GM12878 (cell line): ENCODE results near the gene TJAP1. TPM values are rescaled to one million over a fixed set of nuclear protein-coding genes. Genes with fewer than 3 reads are reported as not detected.
"Not testable (repeated sequence)": the region's sequence is repeated elsewhere in the genome, so short reads cannot be mapped to it uniquely, and the experiment has no call there.

Experiments used
- ATAC-seq: fragments of 200-7000 bp; cut with Tn5 transposase; 3 replicates; pipeline ENCODE4 v1.9.1; 2020; ENCODE audit warnings: mild to moderate bottlenecking, moderate library complexity
- BruUV-seq: library from RNA; stranded (reverse); fragments of 400-500 nt; replicated peaks from 2 replicates; lab custom pipeline; 2021; lab: Mats Ljungman, UMichigan
- CTCF ChIA-PET: fragments of 300-600 bp; sonication (Branson Sonifier 250); formaldehyde crosslinking; extraction: SDS; loops from one replicate; lab custom pipeline; 2021; ENCODE audit warnings: inconsistent platforms; lab: Yijun Ruan, JAX
- POLR2A ChIA-PET: fragments of 350-600 bp; formaldehyde crosslinking; extraction: SDS; loops from one replicate; lab custom pipeline; 2021; ENCODE audit warnings: inconsistent platforms; lab: Charles Lee
- RAD21 ChIA-PET: fragments of 300-600 bp; sonication (Branson Sonifier 250); formaldehyde crosslinking; loops from one replicate; lab custom pipeline; 2023; ENCODE audit warnings: antibody characterized with exemption; ENCODE audit not compliant: unreplicated experiment; lab: Charles Lee
- SMC1A ChIA-PET: fragments of 300-600 bp; sonication (Branson Sonifier 250); formaldehyde crosslinking; loops from one replicate; lab custom pipeline; 2023; ENCODE audit not compliant: unreplicated experiment, uncharacterized antibody; lab: Charles Lee
- DNase-seq: peaks from one replicate; pipeline ENCODE4 v3.0.0-alpha.2; 2011; ENCODE audit warnings: low read depth, low spot score
- FAIRE-seq: peaks from 3 replicates; lab custom pipeline; 2011; peaks lifted over from hg19 to GRCh38; lab: Jason Lieb, UNC
- H2AFZ ChIP-seq: 2 replicates; pipeline ENCODE4 v1.6.0; 2011; ENCODE audit warnings: low read depth, low read length, control low read depth; ENCODE audit not compliant: control insufficient read depth
- H3K27ac ChIP-seq: 2 replicates; pipeline ENCODE4 v1.5.1; 2011; ENCODE audit warnings: control low read depth; ENCODE audit not compliant: control insufficient read depth, insufficient read depth
- H3K27me3 ChIP-seq, 2 experiments: replicated peaks in 1 of 2; 2 replicates each; pipeline versions ENCODE4 v1.6.0 to v1.6.1; 2011; ENCODE audit warnings: low read length in 1 of 2; ENCODE audit not compliant: control insufficient read depth in 2 of 2, insufficient read depth in 2 of 2
- H3K36me3 ChIP-seq, 2 experiments: 2 replicates each; pipeline ENCODE4 v1.5.1; 2011; ENCODE audit warnings: low read length in 1 of 2; ENCODE audit not compliant: control insufficient read depth in 2 of 2, insufficient read depth in 2 of 2
- H3K4me1 ChIP-seq: 2 replicates; pipeline ENCODE4 v1.6.1; 2011; ENCODE audit warnings: mild to moderate bottlenecking, low read length, moderate library complexity, mixed read lengths; ENCODE audit not compliant: control insufficient read depth, insufficient read depth
- H3K4me2 ChIP-seq: 2 replicates; pipeline ENCODE4 v1.6.0; 2011; ENCODE audit warnings: control low read depth; ENCODE audit not compliant: control insufficient read depth, insufficient read depth
- H3K4me3 ChIP-seq: fragments of 200-600 bp; sonication (generic); 2 replicates; pipeline ENCODE4 v1.5.1; 2016
- H3K79me2 ChIP-seq: 2 replicates; pipeline ENCODE4 v1.6.0; 2011; ENCODE audit warnings: low read length; ENCODE audit not compliant: control insufficient read depth, insufficient read depth
- H3K9ac ChIP-seq: 2 replicates; pipeline ENCODE4 v1.8.0; 2011; ENCODE audit warnings: low read length, control low read depth, mixed read lengths; ENCODE audit not compliant: control insufficient read depth, insufficient read depth
- H3K9me3 ChIP-seq: replicated peaks from 3 replicates; pipeline ENCODE4 v1.5.1; 2011; ENCODE audit warnings: mild to moderate bottlenecking, low read length; ENCODE audit not compliant: control insufficient read depth, insufficient read depth
- H4K20me1 ChIP-seq: 2 replicates; pipeline ENCODE4 v1.6.0; 2011; ENCODE audit not compliant: control insufficient read depth, insufficient read depth
- CREM ChIP-seq: IDR thresholded peaks from 2 replicates; pipeline ENCODE4 v1.6.1; 2014; ENCODE audit warnings: antibody characterized with exemption, low read depth
- EZH2 ChIP-seq: IDR thresholded peaks from 2 replicates; pipeline ENCODE4 v1.6.1; 2012; ENCODE audit warnings: low read depth, mild to moderate bottlenecking, control low read depth, inconsistent platforms, low read length, borderline replicate concordance; ENCODE audit not compliant: control insufficient read depth
- MTA2 ChIP-seq: fragments of 450-650 bp; IDR thresholded peaks from 2 replicates; pipeline ENCODE4 v1.6.1; 2016; ENCODE audit warnings: low read depth, mild to moderate bottlenecking, moderate library complexity
- NR2C1 ChIP-seq: fragments of 450-650 bp; IDR thresholded peaks from 2 replicates; pipeline ENCODE4 v1.6.1; 2017; ENCODE audit warnings: antibody characterized with exemption, mild to moderate bottlenecking, moderate library complexity
- PBX3 ChIP-seq: IDR thresholded peaks from 2 replicates; pipeline ENCODE4 v1.6.1; 2011; ENCODE audit warnings: mild to moderate bottlenecking, low read depth, low read length, moderate library complexity; ENCODE audit not compliant: insufficient replicate concordance
- SIN3A ChIP-seq: IDR thresholded peaks from 2 replicates; pipeline ENCODE4 v1.6.1; 2012; ENCODE audit warnings: low read depth, low read length, improper control_type of control experiment
- SMAD5 ChIP-seq: IDR thresholded peaks from 2 replicates; pipeline ENCODE4 v1.6.1; 2016; ENCODE audit warnings: antibody characterized with exemption, low read depth
- WGBS: methylation state at CpG from one replicate; pipeline ENCODE4 v1.1.6; 2016; ENCODE audit warnings: low lambda C conversion rate; ENCODE audit not compliant: insufficient replicate concordance, insufficient coverage; ENCODE audit errors: missing lambda C conversion rate; 5-methylcytosine and 5-hydroxymethylcytosine counted together
- in situ Hi-C: fragments of 300-500 bp; cut with MboI; formaldehyde crosslinking; loops from 9 replicates; pipeline ENCODE4 v1.14.3; 2018; ENCODE audit warnings: mixed read lengths
- intact Hi-C: fragments of 100-400 bp; cut with micrococcal nuclease; formaldehyde crosslinking; loops from one replicate; pipeline ENCODE4 v1.14.2; 2022; ENCODE audit not compliant: unreplicated experiment
- polyA plus RNA-seq, 11 experiments: library from polyadenylated mRNA; depleted of rRNA in 4 of 11; unstranded in 6 of 11; stranded (reverse) in 5 of 11; fragments of >200 nt; fragmentation: Nextera tagmentation in 4 of 11; fragmentation: Illumina TruSeq in 1 of 11; extraction: Ambion mirVana in 4 of 11; extraction: Trizol in 1 of 11; gene quantifications; 1 replicate in 1 of 11; 2 replicates in 10 of 11; pipeline versions ENCODE4 v1.2.1 to v1.2.3, GENCODE V29; 2011 to 2016; ENCODE audit warnings: inconsistent platforms in 2 of 11, missing spikeins in 2 of 11, low read depth in 1 of 11
- total RNA-seq, 4 experiments: library from RNA; depleted of rRNA in 3 of 4; stranded (reverse); fragments of >200 nt in 3 of 4; fragmentation: Illumina TruSeq in 1 of 4; extraction: Trizol in 1 of 4; gene quantifications; 2 replicates each; pipeline versions ENCODE4 v1.2.1 to v1.2.3, GENCODE V29; 2013 to 2021
- TF ChIP-seq, protein P1 (sequence below): fragments of 450-650 bp; IDR thresholded peaks from 2 replicates; pipeline ENCODE4 v1.6.1; 2017; ENCODE audit warnings: mild to moderate bottlenecking, moderate library complexity

Gene TJAP1
- total and polyA plus RNA-seq, 10 of the 15 experiments (the other 5 are each of a cell fraction or from before 2014, with no cell fraction given): 0.11 to 22.6 (median 12.8) TPM

GRCh38 chr6:43465948-43466347, 11.4 kb upstream of the TJAP1 start:
- DNase-seq (no peak), ATAC-seq (peak; percentile 46), FAIRE-seq (no peak)
- ChIA-PET RAD21 (interaction anchor here (0.6 kb wide), 1 partner anchor 117 kb away, joined by 3 read pairs; no protein-coding TSS in a partner anchor), SMC1A (no interaction called here), CTCF (no interaction called here), POLR2A (interaction anchor here (1.0 to 1.3 kb wide), 2 partner anchors 11 to 14 kb away, joined by 3 read pairs; partner anchors contain the start of gene DLK2)
- intact Hi-C loops: no loop called here
- no peak overlapping the region for H3K4me2 ChIP-seq
- 5% methylated on average over 2 of the region's 2 CpGs for WGBS
- H3K27ac ChIP-seq: no peak overlapping the region
- no peaks in the 10 kb centered on the region; a peak in 1 of 4 replicates for H3K27me3 ChIP-seq
- H3K36me3 ChIP-seq: no peaks in the 10 kb centered on the region
- H2AFZ ChIP-seq: no peak overlapping the region
- H3K4me3 ChIP-seq: no peak overlapping the region
- TF ChIP-seq SIN3A (no peak), EZH2 (no peak), CREM (no peak), SMAD5 (no peak), NR2C1 (no peak), PBX3 (no peak), MTA2 (no peak)
- TF ChIP-seq, protein P1, sequence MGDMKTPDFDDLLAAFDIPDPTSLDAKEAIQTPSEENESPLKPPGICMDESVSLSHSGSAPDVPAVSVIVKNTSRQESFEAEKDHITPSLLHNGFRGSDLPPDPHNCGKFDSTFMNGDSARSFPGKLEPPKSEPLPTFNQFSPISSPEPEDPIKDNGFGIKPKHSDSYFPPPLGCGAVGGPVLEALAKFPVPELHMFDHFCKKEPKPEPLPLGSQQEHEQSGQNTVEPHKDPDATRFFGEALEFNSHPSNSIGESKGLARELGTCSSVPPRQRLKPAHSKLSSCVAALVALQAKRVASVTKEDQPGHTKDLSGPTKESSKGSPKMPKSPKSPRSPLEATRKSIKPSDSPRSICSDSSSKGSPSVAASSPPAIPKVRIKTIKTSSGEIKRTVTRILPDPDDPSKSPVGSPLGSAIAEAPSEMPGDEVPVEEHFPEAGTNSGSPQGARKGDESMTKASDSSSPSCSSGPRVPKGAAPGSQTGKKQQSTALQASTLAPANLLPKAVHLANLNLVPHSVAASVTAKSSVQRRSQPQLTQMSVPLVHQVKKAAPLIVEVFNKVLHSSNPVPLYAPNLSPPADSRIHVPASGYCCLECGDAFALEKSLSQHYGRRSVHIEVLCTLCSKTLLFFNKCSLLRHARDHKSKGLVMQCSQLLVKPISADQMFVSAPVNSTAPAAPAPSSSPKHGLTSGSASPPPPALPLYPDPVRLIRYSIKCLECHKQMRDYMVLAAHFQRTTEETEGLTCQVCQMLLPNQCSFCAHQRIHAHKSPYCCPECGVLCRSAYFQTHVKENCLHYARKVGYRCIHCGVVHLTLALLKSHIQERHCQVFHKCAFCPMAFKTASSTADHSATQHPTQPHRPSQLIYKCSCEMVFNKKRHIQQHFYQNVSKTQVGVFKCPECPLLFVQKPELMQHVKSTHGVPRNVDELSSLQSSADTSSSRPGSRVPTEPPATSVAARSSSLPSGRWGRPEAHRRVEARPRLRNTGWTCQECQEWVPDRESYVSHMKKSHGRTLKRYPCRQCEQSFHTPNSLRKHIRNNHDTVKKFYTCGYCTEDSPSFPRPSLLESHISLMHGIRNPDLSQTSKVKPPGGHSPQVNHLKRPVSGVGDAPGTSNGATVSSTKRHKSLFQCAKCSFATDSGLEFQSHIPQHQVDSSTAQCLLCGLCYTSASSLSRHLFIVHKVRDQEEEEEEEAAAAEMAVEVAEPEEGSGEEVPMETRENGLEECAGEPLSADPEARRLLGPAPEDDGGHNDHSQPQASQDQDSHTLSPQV: no peak
- H3K4me1 ChIP-seq: no peaks in the 10 kb centered on the region
- no peak overlapping the region for H3K9ac ChIP-seq
- in situ Hi-C loops: no loop called here
- no peaks in the 10 kb centered on the region for H3K9me3 ChIP-seq
- no peaks in the 10 kb centered on the region for H4K20me1 ChIP-seq
- no TSS peak for BruUV-seq
- H3K79me2 ChIP-seq: no peaks in the 10 kb centered on the region

DNA sequence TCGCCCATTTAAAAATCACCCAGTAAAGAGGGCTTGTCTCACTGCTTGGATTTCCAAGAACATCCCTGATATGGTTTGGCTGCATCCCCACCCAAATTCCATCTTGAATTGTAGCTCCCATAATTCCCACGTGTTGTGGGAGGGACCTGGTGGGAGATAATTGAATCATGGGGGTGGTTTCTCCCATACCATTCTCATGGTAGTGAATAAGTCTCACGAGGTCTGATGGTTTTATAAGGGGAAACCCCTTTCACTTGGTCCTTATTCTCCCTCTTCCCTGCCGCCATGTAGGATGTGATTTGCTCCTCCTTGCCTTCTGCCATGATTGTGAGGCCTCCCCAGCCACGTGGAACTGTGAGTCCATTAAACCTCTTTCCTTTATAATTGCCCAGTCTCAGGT, 10.1 kb upstream of the TJAP1 start:
- H2AFZ ChIP-seq, H3K9me3 ChIP-seq, H3K9ac ChIP-seq, BruUV-seq, H3K79me2 ChIP-seq, H3K36me3 ChIP-seq, DNase-seq, CTCF ChIA-PET, H3K27ac ChIP-seq, ATAC-seq, H3K4me2 ChIP-seq, intact Hi-C loops, FAIRE-seq, H3K4me3 ChIP-seq, H4K20me1 ChIP-seq, H3K4me1 ChIP-seq, in situ Hi-C loops, H3K27me3 ChIP-seq: not testable (repeated sequence)
- 21% methylated on average over 5 of the region's 5 CpGs for WGBS
- ChIA-PET RAD21 (interaction anchor here (1.0 kb wide), 1 partner anchor 11 kb away, joined by 3 read pairs; the partner anchor contains the start of gene DLK2), POLR2A (interaction anchor here (0.5 kb wide), 1 partner anchor 160 kb away, joined by 6 read pairs; no protein-coding TSS in a partner anchor), SMC1A (interaction anchor here (1.4 kb wide), 1 partner anchor 39 kb away, joined by 5 read pairs; no protein-coding TSS in a partner anchor)
